Suppressor macrophage (primary cell): Measurements from ENCODE around the gene FAM209B.
A peak's percentile ranks its signal among the peaks of the same experiment; 100 is the strongest.
"Not testable (repeated sequence)": the region's sequence is repeated elsewhere in the genome, so short reads cannot be mapped to it uniquely, and the experiment has no call there.

Experiments
- DNase-seq, 4 experiments: peaks; one replicate each; pipeline ENCODE4 v3.0.0-alpha.2; 2020 to 2022
- total RNA-seq, 17 experiments: gene quantifications; one replicate each; lab custom pipeline; 2026; ENCODE audit warnings: mixed read lengths in 6 of 17, inconsistent platforms in 3 of 17; lab: John Stamatoyannopoulos, UW

FAM209B gene, protein sequence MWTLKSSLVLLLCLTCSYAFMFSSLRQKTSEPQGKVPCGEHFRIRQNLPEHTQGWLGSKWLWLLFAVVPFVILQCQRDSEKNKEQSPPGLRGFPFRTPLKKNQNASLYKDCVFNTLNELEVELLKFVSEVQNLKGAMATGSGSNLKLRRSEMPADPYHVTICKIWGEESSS
- 0.04 to 0.88 (median 0.24) reads per million in 17 experiments for total RNA-seq

DNA sequence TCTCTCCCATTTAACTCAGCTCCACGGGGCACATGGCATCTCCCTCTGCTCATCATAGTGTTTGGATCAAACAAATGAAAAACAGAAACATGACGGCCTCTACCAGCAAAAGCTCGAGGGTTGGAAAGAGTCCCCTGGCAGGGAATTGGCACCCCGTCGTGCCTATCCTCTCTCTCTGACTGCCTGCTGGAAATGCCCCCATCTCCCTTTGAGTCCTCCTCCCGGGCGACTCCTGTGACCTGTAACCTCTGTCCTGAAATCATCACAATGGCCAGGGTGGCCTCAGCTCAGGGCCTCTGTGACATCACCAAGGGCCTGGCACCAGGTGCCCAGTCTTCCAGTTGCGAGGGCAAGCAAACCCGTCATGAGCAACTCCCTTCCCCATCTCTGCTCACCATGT lies at the start of gene FAM209B:
TSS of gene FAM209B (plus strand) at position 301 of the 400 bp plus-strand sequence. CDS start at position 397, 96 bp downstream.
- not testable (repeated sequence) for DNase-seq

- peak; percentile 51 to 74 (median 66) for DNase-seq
Measured at GRCh38 chr20:56483970-56484369, 49.1 kb upstream of the FAM209B start.

- peak; percentile 21 to 59 (median 47) for DNase-seq
Measured at GRCh38 chr20:56487216-56487615, 45.8 kb upstream of the FAM209B start.

DNA sequence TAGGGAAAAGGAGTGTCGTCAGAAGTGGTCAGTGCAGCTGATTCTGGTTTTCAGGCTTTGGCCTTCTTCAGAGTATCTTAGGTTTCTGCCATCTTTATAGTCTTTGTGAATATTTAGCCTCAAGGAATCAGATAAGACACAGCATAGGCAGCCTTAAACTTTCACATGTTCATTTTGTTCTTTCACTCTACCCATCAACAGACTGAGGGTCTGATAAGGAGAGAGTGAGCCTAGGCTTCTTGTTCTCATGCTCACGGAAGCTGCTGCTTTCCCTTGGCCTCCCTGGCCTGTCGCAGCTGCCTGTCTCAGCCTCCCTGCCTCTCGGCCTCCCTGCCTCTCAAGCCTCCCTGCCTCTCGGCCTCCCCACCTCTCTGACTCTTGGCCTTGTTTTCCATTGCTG lies 44.5 kb upstream of the FAM209B start:
- no peak for DNase-seq

GRCh38 chr20:56501116-56501515 lies 31.9 kb upstream of the FAM209B start:
- DNase-seq: no peak

- no peak for DNase-seq
Measured at GRCh38 chr20:56503916-56504315, 29.1 kb upstream of the FAM209B start.

GRCh38 chr20:56504373-56505005 lies 28.6 kb upstream of the FAM209B start:
- DNase-seq: peak in 2 of 4 experiments; percentile 17 to 20

DNA sequence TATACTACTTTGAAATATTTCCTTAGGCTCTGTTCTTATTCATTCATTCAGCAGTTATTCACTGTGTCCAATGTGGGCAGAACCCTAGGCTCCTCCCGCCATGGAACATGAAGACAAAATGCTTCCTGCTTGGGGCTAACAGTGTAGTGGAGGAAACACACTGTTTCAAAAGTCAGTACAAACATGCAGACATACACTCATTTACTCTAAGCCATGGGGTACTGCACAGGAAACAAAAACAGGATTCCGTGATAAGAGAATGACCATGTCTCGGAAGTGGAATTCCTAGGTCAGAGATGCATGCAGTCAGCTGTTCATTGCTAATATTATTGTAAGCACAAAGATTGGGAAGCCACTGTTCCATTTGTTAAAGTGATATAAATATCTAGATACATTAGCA lies 26.9 kb upstream of the FAM209B start:
- peak in 1 of 4 experiments; percentile 11 for DNase-seq

- DNase-seq: no peak
Measured at GRCh38 chr20:56511926-56512325, 21.1 kb upstream of the FAM209B start.

DNA sequence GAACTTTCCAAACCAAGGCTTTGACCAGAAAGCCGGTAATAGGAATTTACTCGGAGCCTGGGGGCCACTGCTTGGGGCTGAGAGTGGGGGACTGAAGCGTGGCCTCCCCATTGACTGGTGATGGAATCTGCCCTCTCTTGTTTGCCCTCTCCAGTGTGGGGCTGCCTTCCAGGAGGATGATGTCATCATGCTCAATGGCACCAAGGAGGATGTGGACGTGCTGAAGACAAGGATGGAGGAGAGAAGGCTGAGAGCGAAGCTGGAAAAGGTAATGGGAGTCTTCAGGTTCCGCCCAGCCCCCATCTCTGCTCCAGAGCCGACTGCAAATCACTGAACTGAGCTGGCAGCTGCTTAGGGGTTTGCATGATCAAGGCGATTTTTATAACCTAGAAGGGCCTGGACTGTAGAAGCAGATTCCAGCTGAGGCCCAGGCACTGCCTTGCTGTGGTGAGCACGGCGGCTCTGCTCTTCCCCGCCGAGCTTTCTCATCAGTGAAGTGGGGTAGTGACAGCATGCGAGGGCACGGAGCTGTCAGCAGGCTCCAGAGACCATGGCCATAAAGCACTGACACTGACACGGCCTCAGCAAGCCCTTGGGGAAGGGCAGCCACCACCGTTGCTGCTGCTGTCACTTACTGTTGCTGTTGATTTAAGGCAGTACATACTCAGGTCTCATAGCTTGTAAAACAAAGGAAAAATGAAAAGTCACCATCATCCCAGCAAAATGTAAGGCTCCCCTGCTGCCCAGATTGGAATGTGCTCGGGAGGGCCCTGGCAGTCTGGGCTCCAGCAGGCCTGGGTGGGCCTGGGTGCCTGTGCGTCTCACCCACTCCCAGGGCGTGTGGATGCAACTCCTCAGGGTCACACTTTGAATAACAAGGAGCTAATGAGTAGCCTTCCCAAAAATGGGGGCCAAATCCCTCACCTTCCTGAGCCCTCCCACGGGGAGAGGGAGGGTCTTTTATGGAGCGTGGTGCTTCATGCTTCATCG lies 19.6 kb upstream of the FAM209B start:
- DNase-seq: no peak

DNA sequence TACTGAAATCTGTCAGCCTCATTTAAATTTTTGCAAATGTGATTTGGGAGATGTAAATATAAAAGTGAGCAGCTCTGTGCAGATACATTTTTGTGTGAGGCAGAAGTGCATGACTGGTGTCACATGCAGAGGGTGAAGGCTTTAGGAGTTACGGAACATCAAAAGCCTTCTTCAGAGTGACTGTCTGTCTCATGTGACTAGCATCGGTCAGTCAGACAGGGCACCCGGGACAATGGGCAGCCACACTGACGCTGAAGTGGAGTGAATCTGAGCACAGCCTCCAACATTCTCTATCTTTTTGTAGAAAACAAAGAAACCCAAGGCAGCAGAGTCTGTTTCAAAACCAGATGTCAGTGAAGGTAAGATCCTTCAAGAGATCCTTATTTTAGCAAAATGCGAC lies 16.4 kb upstream of the FAM209B start:
- no peak for DNase-seq

GRCh38 chr20:56517211-56517610 lies 15.8 kb upstream of the FAM209B start:
- DNase-seq: no peak

DNA sequence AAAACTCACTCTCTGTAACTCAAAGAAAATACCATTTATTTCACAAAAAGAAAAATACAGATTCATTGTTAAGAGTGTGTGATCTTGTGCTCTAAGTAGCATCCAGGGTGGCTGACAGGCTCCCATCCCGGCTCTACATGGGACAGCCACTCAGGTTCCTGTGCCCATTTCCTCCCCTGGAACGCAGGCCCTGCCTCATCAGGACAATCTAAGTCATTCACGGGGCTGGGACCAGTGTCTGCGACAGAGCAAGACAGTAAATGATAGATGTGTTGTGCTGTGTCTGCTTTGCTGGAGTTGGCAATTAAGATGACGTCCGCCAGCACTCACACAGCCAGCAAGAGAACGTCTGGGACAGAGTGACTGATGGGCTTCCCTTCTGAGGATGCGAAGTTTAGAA lies 15.4 kb upstream of the FAM209B start:
- no peak for DNase-seq

DNA sequence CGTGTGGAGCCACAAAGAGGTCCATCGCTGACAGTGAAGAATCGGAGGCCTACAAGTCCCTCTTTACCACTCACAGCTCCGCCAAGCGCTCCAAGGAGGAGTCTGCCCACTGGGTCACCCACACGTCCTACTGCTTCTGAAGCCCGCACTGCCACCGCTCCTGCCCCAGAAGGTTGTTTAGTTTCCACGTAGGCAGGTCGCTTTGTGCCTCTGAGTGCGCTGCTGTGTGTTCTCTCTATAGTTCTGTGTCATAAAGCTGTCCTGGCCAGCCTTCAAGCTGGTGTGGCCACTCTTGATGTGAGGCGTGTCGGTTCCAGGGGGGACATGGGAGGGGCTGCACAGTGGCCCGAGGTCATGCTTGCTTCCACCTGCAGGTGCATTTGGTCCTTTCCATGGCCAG lies 14.9 kb upstream of the FAM209B start:
- no peak for DNase-seq

DNA sequence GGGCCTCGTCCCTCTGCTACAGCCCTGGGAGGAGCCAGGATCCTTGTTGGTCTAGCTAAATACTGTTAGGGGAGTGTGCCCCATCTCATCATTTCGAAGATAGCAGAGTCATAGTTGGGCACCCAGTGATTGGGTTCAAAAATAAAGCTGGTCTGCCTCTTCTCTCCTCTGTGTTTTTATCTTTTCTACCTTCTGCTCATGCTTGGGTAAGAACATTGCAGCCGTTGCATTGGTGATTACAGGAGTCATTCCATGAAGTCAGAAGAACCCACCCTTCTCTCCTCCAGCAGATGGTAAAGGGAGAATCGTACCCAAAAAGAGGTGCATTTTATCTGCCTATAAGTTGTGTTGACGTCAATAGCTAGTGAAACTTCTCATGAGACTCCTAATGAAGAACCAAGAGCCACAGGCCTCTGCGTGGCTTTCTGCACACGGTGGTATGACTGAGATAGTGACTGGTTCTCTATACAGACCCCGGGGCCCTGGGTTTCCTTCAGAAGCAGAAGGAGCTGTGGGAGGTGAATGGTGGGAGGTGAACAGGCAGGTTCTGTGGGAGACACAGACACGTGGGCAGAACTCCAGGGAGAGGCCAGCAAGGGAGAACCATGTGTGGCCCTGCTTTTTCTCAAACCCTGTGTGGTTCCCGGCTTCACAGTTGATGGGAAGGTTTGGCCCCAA lies 14.2 kb upstream of the FAM209B start:
- no peak for DNase-seq

DNA sequence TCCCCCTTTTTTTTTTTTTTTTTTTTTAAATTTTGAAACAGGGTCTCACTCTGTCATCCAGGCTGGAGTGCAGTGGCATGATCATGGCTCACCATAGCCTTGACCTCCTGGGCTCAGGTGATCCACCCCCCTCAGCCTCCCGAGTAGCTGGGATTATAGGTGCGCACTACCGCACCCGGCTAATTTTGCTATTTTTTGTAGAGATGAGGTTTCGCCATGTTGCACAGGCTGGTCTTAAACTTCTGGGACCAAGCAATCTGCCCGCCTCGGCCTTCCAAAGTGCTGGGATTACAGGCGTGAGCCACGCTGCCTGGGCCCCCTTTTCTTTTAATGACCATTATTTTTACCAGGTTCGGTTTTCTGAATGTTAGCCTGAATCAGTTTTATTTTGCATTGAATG lies 13.5 kb upstream of the FAM209B start:
- DNase-seq: no peak

GRCh38 chr20:56520180-56520579 lies 12.9 kb upstream of the FAM209B start:
- DNase-seq: no peak

- DNase-seq: not testable (repeated sequence)
Measured at GRCh38 chr20:56520746-56521354, 12.2 kb upstream of the FAM209B start.

DNA sequence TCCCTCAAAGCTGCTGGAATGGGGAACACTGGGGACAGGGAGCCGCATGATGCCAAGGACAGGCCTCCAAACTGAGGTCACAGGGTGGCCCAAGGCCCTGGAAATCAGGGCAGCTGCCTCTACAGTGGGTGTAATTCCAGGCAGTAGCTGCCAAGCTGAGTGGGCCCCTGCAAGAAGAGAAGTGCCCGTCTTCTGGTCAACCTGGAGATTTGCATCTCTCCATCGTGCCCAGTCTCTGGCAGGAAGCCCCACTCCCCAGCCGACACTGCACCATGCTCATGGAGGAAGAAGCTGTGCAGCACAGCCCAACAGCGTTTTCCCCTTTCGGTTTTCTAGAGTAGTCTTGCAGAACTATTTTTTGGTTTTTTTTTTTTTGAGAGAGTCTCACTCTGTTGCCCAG lies 10.7 kb upstream of the FAM209B start:
- no peak for DNase-seq

GRCh38 chr20:56524444-56524843 lies 8.6 kb upstream of the FAM209B start, which contains the start of gene FAM209A:
FAM209A (plus strand) TSS chr20:56524744; CDS start chr20:56524809, 65 bp downstream.
- DNase-seq: not testable (repeated sequence)

- DNase-seq: no peak
Measured at GRCh38 chr20:56527521-56527920, 5.5 kb upstream of the FAM209B start.

GRCh38 chr20:56537997-56538396 lies 5.0 kb downstream of the FAM209B start:
- no peak for DNase-seq
